GM18508 (cell line): ENCODE results near the gene ANXA8L1.
"Not testable (repeated sequence)": the region's sequence is repeated elsewhere in the genome, so short reads cannot be mapped to it uniquely, and the experiment has no call there.

Experiments
- ATAC-seq: cut with Tn5 transposase; IDR thresholded peaks from one replicate; pipeline ENCODE4 v1.9.1; 2021; ENCODE audit warnings: moderate number of reproducible peaks; ENCODE audit not compliant: insufficient read depth, unreplicated experiment

ANXA8L1 gene

GRCh38 chr10:46396441-46397279 is 21.1 kb downstream of the ANXA8L1 start:
- ATAC-seq, result not testable (repeated sequence)

DNA sequence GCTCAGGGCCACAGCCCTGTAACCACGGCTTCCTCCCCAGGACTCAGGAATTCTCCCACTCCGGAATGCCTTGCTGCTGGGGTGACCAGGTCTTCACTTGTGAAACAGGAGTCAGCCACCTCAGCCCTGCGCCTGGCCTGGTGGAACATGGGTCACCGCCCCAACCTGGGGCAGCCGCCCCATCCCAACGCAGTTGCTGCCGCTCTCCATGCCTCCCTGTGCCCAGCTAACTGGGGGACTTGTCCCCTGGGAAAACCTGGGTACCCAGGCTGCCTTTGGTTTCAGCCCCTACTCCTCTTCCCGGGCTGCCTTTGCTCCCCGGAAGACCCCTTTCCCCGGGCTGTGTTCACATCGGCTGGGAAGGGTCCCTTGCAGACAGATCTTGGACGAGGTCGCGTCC is 22.2 kb downstream of the ANXA8L1 start:
- not testable (repeated sequence) for ATAC-seq

GRCh38 chr10:46398212-46398886 is 22.8 kb downstream of the ANXA8L1 start:
- not testable (repeated sequence) for ATAC-seq

DNA sequence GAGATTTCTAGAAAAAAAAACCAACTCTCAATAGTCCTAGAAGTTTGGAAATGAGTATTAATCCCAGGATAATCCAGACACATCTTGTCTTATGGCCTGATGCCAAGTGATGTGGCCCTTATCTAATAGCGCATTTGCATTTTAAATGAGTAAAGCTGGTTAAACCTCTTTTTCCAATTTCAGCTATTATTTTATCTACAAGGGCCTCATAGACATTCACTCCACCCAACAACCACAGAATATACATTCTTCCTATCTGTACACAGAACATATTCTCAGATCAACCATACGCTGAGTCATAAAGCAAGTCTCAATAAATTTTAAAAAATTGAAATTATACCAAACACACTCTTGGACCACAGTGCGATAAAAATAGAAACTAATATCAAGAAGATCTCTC is 34.0 kb downstream of the ANXA8L1 start:
- not testable (repeated sequence) for ATAC-seq

GRCh38 chr10:46411123-46411522 is 35.5 kb downstream of the ANXA8L1 start:
- ATAC-seq, result not testable (repeated sequence)

- ATAC-seq, result not testable (repeated sequence)
Measured at GRCh38 chr10:46412665-46413064, 37.1 kb downstream of the ANXA8L1 start.

GRCh38 chr10:46415291-46415690 is 39.7 kb downstream of the ANXA8L1 start:
- not testable (repeated sequence) for ATAC-seq

DNA sequence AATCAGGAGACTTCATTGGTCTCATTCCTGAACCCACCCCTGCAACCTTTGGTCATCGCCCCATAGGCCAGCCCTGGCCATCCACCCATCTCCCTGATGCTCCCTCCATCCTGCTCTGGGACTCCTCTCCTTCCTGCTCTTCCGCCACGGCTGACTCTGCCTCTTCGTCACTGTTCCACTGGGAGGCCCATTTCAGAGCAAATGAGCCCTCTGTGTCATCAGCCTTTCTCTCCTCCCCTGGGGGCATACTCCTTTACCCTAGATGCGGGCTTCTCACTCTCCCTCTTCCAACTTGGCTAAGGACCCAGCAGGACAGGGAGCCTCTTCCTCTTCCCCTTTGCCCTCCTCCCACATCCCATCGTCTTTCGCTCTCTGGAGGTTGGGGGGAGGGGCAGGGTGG is 42.7 kb downstream of the ANXA8L1 start:
- not testable (repeated sequence) for ATAC-seq

DNA sequence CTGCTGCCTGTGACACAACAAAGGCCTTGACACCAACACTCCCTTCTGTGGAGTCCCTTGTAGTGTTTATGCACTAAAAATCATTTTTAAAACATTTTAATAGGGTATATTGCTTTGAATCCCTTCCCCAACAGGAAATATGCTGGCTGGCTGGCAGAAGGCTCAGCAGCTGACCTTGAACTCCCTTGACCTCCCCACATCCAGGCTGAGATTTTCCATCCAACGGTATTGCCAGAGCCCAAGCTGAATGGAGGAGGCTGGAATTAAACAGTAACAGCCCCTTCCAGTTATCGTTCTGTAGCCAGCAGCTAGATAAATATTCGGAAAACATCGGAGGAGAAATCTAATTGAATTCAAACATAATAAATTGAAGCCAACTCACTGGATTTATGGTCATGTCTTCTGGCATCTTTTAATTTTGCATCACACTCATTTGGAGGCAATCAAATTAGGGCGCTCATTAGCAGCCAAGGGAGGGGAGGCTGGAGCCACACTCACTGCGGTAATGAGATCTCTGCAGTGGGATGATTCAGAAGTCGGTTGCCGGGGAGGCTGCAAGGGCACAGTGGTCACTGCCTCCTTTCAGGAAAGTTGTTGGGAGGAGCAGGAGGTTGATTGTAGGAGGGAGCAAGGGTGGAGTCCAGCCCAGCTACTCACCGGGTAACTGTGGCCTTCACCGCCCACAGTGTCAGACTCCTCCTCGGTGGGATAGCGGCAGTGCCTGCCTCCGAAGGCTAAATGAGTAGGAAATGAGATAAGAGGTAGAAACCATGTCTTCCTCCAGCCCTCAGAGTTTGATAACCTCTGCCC is 44.2 kb downstream of the ANXA8L1 start:
- ATAC-seq, result not testable (repeated sequence)

GRCh38 chr10:46423550-46423949 is 48.0 kb downstream of the ANXA8L1 start:
- ATAC-seq, result not testable (repeated sequence)

- not testable (repeated sequence) for ATAC-seq
Measured at GRCh38 chr10:46440942-46441341, 65.4 kb downstream of the ANXA8L1 start.
